Measurements from ENCODE around the gene SLC35A4. TPM values are rescaled to one million over a fixed set of nuclear protein-coding genes. Genes with fewer than 3 reads are reported as not detected.

SLC35A4 gene
- polyA plus RNA-seq, 1 donor (not counting 4 experiments of a cell fraction or from before 2014, with no cell fraction given), result 63.1 TPM

DNA sequence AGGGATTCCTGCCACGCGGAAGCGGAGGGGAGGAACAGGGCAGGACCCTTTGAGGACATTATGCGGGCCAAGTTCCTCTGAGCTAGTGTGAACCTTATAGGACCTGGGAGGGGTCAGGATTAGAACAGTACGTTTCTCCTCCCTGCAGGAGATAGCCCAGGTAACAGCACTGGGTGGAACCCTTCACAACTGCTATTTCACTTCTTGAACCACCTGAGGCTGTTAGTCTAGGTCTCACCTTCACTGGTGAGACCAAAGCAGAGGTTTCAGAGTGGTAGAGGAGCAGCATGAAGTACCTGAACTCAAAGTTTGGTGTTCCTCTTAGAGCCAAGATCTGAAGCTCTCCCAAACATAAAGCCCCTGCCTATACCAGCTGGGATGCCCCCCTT, 16.3 kb upstream of the SLC35A4 start:
- dilution Hi-C loops (cut with MboI; ENCODE audit: extremely low pct_ligation_motif_present, low sequenced_read_pairs), result no loop called here
- H2AFZ ChIP-seq (ENCODE audit: control insufficient read depth, low read length), result no peak overlapping the region
- peak overlapping the region; percentile 59 for H3K9ac ChIP-seq (ENCODE audit: control insufficient read depth, extremely low read depth, insufficient read depth, low read length)
- peak overlapping the region in 1 of 3 experiments; percentile 58 for H3K4me3 ChIP-seq (ENCODE audit: control insufficient read depth in 2 of 3, extremely low read depth in 1 of 3, insufficient read depth in 2 of 3, low read depth in 1 of 3, low read length in 3 of 3)
- no peaks in the 10 kb centered on the region for H3K9me1 ChIP-seq (ENCODE audit: control insufficient read depth, extremely low read depth, insufficient read depth, low read length)
- no peak for DNase-seq (ENCODE audit: low read depth, low spot score)
- H4K20me1 ChIP-seq (ENCODE audit: control insufficient read depth, extremely low read depth, insufficient read depth, low read length), result no peaks in the 10 kb centered on the region
- peak overlapping the region; percentile 57 for H3K4me2 ChIP-seq (ENCODE audit: control insufficient read depth, extremely low read depth, insufficient read depth, low read depth, low read length)
- H3K36me3 ChIP-seq (ENCODE audit: control insufficient read depth in 2 of 2, extremely low read depth in 1 of 2, insufficient read depth in 2 of 2, low read length in 2 of 2), result peaks cover 24 to 27% of the 10 kb centered on the region in 2 experiments
- no peaks in the 10 kb centered on the region for H3K9me3 ChIP-seq (ENCODE audit: control insufficient read depth, low read depth, low read length)
- no peaks in the 10 kb centered on the region for H3K27me3 ChIP-seq (ENCODE audit: control insufficient read depth, extremely low read depth, insufficient read depth, low read length)
- peaks cover 14% of the 10 kb centered on the region for H3K4me1 ChIP-seq (ENCODE audit: control insufficient read depth, extremely low read depth, insufficient read depth, low read length)
- peaks cover 10% of the 10 kb centered on the region for H3K79me2 ChIP-seq (ENCODE audit: control insufficient read depth, insufficient read depth, low read length)
- FAIRE-seq, result no peak
- peak overlapping the region; percentile 42 for H3K27ac ChIP-seq (ENCODE audit: control insufficient read depth, insufficient read depth, low read length)
- TF ChIP-seq, protein P1, sequence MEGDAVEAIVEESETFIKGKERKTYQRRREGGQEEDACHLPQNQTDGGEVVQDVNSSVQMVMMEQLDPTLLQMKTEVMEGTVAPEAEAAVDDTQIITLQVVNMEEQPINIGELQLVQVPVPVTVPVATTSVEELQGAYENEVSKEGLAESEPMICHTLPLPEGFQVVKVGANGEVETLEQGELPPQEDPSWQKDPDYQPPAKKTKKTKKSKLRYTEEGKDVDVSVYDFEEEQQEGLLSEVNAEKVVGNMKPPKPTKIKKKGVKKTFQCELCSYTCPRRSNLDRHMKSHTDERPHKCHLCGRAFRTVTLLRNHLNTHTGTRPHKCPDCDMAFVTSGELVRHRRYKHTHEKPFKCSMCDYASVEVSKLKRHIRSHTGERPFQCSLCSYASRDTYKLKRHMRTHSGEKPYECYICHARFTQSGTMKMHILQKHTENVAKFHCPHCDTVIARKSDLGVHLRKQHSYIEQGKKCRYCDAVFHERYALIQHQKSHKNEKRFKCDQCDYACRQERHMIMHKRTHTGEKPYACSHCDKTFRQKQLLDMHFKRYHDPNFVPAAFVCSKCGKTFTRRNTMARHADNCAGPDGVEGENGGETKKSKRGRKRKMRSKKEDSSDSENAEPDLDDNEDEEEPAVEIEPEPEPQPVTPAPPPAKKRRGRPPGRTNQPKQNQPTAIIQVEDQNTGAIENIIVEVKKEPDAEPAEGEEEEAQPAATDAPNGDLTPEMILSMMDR (optimal IDR thresholded peaks at IDR 0.05 in 1 of 3, IDR thresholded peaks at IDR 0.05 in 1 of 3, conservative IDR thresholded peaks at IDR 0.05 in 1 of 3; ENCODE audit: extremely low read depth in 1 of 3, insufficient read depth in 2 of 3, low read length in 3 of 3), result no peak
- no peak for TF ChIP-seq EZH2 (IDR thresholded peaks at IDR 0.05; ENCODE audit: low read length)

DNA sequence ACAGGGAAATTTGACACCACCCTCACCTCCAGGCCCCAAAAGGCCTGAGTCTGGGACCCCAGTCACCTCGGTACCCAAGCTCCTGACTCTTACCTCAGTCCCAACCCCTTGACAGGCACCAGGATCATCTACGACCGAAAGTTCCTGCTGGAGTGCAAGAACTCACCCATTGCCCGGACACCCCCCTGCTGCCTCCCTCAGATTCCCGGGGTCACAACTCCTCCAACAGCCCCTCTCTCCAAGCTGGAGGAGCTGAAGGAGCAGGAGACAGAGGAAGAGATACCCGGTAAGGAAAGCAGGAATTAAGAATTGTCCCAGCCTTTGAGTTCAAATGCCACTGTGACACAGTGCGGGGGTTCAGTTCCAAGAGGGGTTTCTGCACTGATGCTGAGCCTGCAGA, 15.8 kb upstream of the SLC35A4 start:
- H3K4me2 ChIP-seq (ENCODE audit: control insufficient read depth, extremely low read depth, insufficient read depth, low read depth, low read length), result no peak overlapping the region
- no peaks in the 10 kb centered on the region for H3K27me3 ChIP-seq (ENCODE audit: control insufficient read depth, extremely low read depth, insufficient read depth, low read length)
- no peaks in the 10 kb centered on the region for H3K9me1 ChIP-seq (ENCODE audit: control insufficient read depth, extremely low read depth, insufficient read depth, low read length)
- no peak overlapping the region for H3K4me3 ChIP-seq (ENCODE audit: control insufficient read depth in 2 of 3, extremely low read depth in 1 of 3, insufficient read depth in 2 of 3, low read depth in 1 of 3, low read length in 3 of 3)
- no peaks in the 10 kb centered on the region for H4K20me1 ChIP-seq (ENCODE audit: control insufficient read depth, extremely low read depth, insufficient read depth, low read length)
- dilution Hi-C loops (cut with MboI; ENCODE audit: extremely low pct_ligation_motif_present, low sequenced_read_pairs), result no loop called here
- DNase-seq (ENCODE audit: low read depth, low spot score) (no peak), FAIRE-seq (no peak)
- no peak overlapping the region for H3K9ac ChIP-seq (ENCODE audit: control insufficient read depth, extremely low read depth, insufficient read depth, low read length)
- no peak overlapping the region for H2AFZ ChIP-seq (ENCODE audit: control insufficient read depth, low read length)
- H3K36me3 ChIP-seq (ENCODE audit: control insufficient read depth in 2 of 2, extremely low read depth in 1 of 2, insufficient read depth in 2 of 2, low read length in 2 of 2), result peaks cover 27 to 28% of the 10 kb centered on the region in 2 experiments
- peaks cover 14% of the 10 kb centered on the region for H3K79me2 ChIP-seq (ENCODE audit: control insufficient read depth, insufficient read depth, low read length)
- H3K4me1 ChIP-seq (ENCODE audit: control insufficient read depth, extremely low read depth, insufficient read depth, low read length), result peaks cover 18% of the 10 kb centered on the region
- H3K27ac ChIP-seq (ENCODE audit: control insufficient read depth, insufficient read depth, low read length), result no peak overlapping the region
- TF ChIP-seq, protein P1 (optimal IDR thresholded peaks at IDR 0.05 in 1 of 3, IDR thresholded peaks at IDR 0.05 in 1 of 3, conservative IDR thresholded peaks at IDR 0.05 in 1 of 3; ENCODE audit: extremely low read depth in 1 of 3, insufficient read depth in 2 of 3, low read length in 3 of 3), result no peak
- no peak for TF ChIP-seq EZH2 (IDR thresholded peaks at IDR 0.05; ENCODE audit: low read length)
- no peaks in the 10 kb centered on the region for H3K9me3 ChIP-seq (ENCODE audit: control insufficient read depth, low read depth, low read length)
